HepG2 (cell line): ENCODE results near the gene NR2F1. TPM values are rescaled to one million over a fixed set of nuclear protein-coding genes. Genes with fewer than 3 reads are reported as not detected.

Experiments
- ATAC-seq: fragments of 200-7000 bp; cut with Tn5 transposase; 3 replicates; pipeline ENCODE4 v1.9.1; 2020; ENCODE audit warnings: mild to moderate bottlenecking, moderate library complexity
- BruUV-seq: library from RNA; stranded (reverse); fragments of 400-500 nt; replicated peaks from 2 replicates; lab custom pipeline; 2021; lab: Mats Ljungman, UMichigan
- CTCF ChIA-PET: fragments of 300-600 bp; formaldehyde crosslinking; extraction: SDS; loops from one replicate; lab custom pipeline; 2021; ENCODE audit warnings: low total read pairs, inconsistent platforms, low intra/inter-chr PET ratio; lab: Yijun Ruan, JAX
- POLR2A ChIA-PET: fragments of 350-600 bp; sonication (Branson Sonifier 250); formaldehyde crosslinking; loops from one replicate; lab custom pipeline; 2020; ENCODE audit warnings: antibody characterized with exemption, inconsistent platforms; lab: Yijun Ruan, JAX
- DNase-seq: peaks from one replicate; pipeline ENCODE4 v3.0.0-alpha.2; 2015; ENCODE audit warnings: low spot score
- FAIRE-seq: peaks from 3 replicates; lab custom pipeline; 2011; peaks lifted over from hg19 to GRCh38; lab: Jason Lieb, UNC
- H2AFZ ChIP-seq: one replicate; pipeline ENCODE4 v1.6.1; 2011; ENCODE audit warnings: low read length, inconsistent platforms
- H3K27ac ChIP-seq: fragments of 300-600 bp; 3 replicates; pipeline ENCODE4 v1.8.0; 2011; ENCODE audit warnings: mixed run types, mild to moderate bottlenecking, mixed read lengths, low read length, inconsistent platforms; ENCODE audit not compliant: insufficient read depth; ENCODE audit errors: extremely low read length
- H3K27me3 ChIP-seq, 2 experiments: fragments of 200-600 bp in 1 of 2; 2 replicates in 1 of 2; 3 replicates in 1 of 2; pipeline versions ENCODE4 v1.6.0 to v1.8.0; 2011; ENCODE audit warnings: low read length in 2 of 2, mild to moderate bottlenecking in 2 of 2, moderate library complexity in 2 of 2, inconsistent platforms in 1 of 2; ENCODE audit not compliant: insufficient read depth in 2 of 2, control insufficient read depth in 1 of 2
- H3K36me3 ChIP-seq, 2 experiments: fragments of 200-600 bp in 1 of 2; replicated peaks in 1 of 2; 2 replicates in 1 of 2; 3 replicates in 1 of 2; pipeline versions ENCODE4 v1.5.1 to v1.8.0; 2011; ENCODE audit warnings: low read length in 2 of 2, inconsistent platforms in 1 of 2; ENCODE audit not compliant: insufficient read depth in 2 of 2, control insufficient read depth in 1 of 2
- H3K4me1 ChIP-seq: 2 replicates; pipeline ENCODE4 v1.5.1; 2012; ENCODE audit warnings: low read length, inconsistent platforms; ENCODE audit not compliant: insufficient read depth
- H3K4me2 ChIP-seq: 2 replicates; pipeline ENCODE4 v1.6.0; 2011; ENCODE audit warnings: low read depth, low read length, inconsistent platforms
- H3K4me3 ChIP-seq, 3 experiments: fragments of 200-600 bp in 1 of 3; sonication (generic), shearing (Covaris generic) in 1 of 3; replicated peaks in 1 of 3; 2 replicates each; pipeline ENCODE4 v1.5.1; 2011 to 2016; ENCODE audit warnings: low read length in 3 of 3, inconsistent platforms in 2 of 3, low read depth in 2 of 3, mild to moderate bottlenecking in 2 of 3, control low read depth in 1 of 3, mixed read lengths in 1 of 3; ENCODE audit not compliant: insufficient read depth in 1 of 3
- H3K79me2 ChIP-seq: one replicate; pipeline ENCODE4 v1.6.1; 2011; ENCODE audit warnings: low read length, inconsistent platforms; ENCODE audit not compliant: insufficient read depth
- H3K9ac ChIP-seq: 2 replicates; pipeline ENCODE4 v1.6.0; 2011; ENCODE audit warnings: mild to moderate bottlenecking, low read depth, low read length, inconsistent platforms; ENCODE audit not compliant: insufficient read depth
- H3K9me3 ChIP-seq: 2 replicates; pipeline ENCODE4 v1.5.1; 2012; ENCODE audit warnings: mild to moderate bottlenecking, low read length
- H4K20me1 ChIP-seq: 2 replicates; pipeline ENCODE4 v1.6.0; 2011; ENCODE audit warnings: inconsistent platforms, mild to moderate bottlenecking, low read length, moderate library complexity; ENCODE audit not compliant: insufficient read depth
- CEBPG ChIP-seq: IDR thresholded peaks from 2 replicates; pipeline ENCODE4 v1.6.1; 2016
- EZH2 ChIP-seq: conservative IDR thresholded peaks from 2 replicates; pipeline ENCODE4 v1.6.1; 2012; ENCODE audit warnings: mild to moderate bottlenecking, low read depth, low read length, moderate library complexity
- HES4 ChIP-seq: sonication (generic); formaldehyde crosslinking; IDR thresholded peaks from 2 replicates; pipeline ENCODE4 v1.9.0; 2021; ENCODE audit warnings: mild to moderate bottlenecking, missing genetic modification reagents, borderline replicate concordance
- HNRNPLL ChIP-seq: fragments of 200-400 bp; formaldehyde crosslinking; IDR thresholded peaks from 2 replicates; pipeline ENCODE4 v1.6.1; 2017; ENCODE audit warnings: mild to moderate bottlenecking, low read depth, low read length; ENCODE audit not compliant: poor library complexity, severe bottlenecking
- TSC22D2 ChIP-seq: sonication (generic); formaldehyde crosslinking; IDR thresholded peaks from 2 replicates; pipeline ENCODE4 v1.5.1; 2020; ENCODE audit warnings: missing genetic modification reagents, mild to moderate bottlenecking, borderline replicate concordance
- ZBTB8A ChIP-seq: sonication (generic); formaldehyde crosslinking; IDR thresholded peaks from 2 replicates; pipeline ENCODE4 v1.4.0; 2020; ENCODE audit warnings: mild to moderate bottlenecking, low read depth, missing genetic modification reagents, borderline replicate concordance
- WGBS: methylation state at CpG from one replicate; pipeline ENCODE4 v1.1.6; 2017; ENCODE audit warnings: low lambda C conversion rate; 5-methylcytosine and 5-hydroxymethylcytosine counted together
- in situ Hi-C: cut with HindIII; loops from 2 replicates; pipeline ENCODE4 v1.10.0; 2017; ENCODE audit warnings: low pct_unique_long_range_greater_than_20kb; ENCODE audit not compliant: extremely low pct_ligation_motif_present
- intact Hi-C: fragments of 100-400 bp; cut with micrococcal nuclease; formaldehyde crosslinking; loops from one replicate; pipeline ENCODE4 v1.10.0; 2022; ENCODE audit not compliant: unreplicated experiment
- polyA plus RNA-seq, 8 experiments: library from polyadenylated mRNA; depleted of rRNA in 3 of 8; stranded (reverse) in 7 of 8; unstranded in 1 of 8; fragments of >200 nt; fragmentation: Illumina TruSeq in 4 of 8; extraction: Trizol in 4 of 8; gene quantifications; 2 replicates each; pipeline versions ENCODE4 v1.2.1 to v1.2.3, GENCODE V29; 2011 to 2016; ENCODE audit warnings: low read depth in 4 of 8, missing spikeins in 1 of 8, mixed read lengths in 1 of 8; ENCODE audit not compliant: insufficient read depth in 1 of 8
- total RNA-seq, 5 experiments: library from RNA; depleted of rRNA; stranded (reverse); fragments of >200 nt; fragmentation: Illumina TruSeq; extraction: Trizol; gene quantifications; 2 replicates each; pipeline ENCODE4 v1.2.3, GENCODE V29; 2016; ENCODE audit warnings: low read depth in 1 of 5
- TF ChIP-seq, protein P1 (sequence below): sonication (generic); formaldehyde crosslinking; IDR thresholded peaks from 2 replicates; pipeline ENCODE4 v1.4.0; 2020; ENCODE audit warnings: missing genetic modification reagents
- TF ChIP-seq, protein P2 (sequence below): sonication (generic); formaldehyde crosslinking; IDR thresholded peaks from 2 replicates; pipeline ENCODE4 v1.4.0; 2020; ENCODE audit warnings: mild to moderate bottlenecking, missing genetic modification reagents
- TF ChIP-seq, protein P3 (sequence below): sonication (generic); formaldehyde crosslinking; IDR thresholded peaks from 2 replicates; pipeline ENCODE4 v1.4.0; 2020; ENCODE audit warnings: mild to moderate bottlenecking, missing genetic modification reagents, borderline replicate concordance

The NR2F1 gene
- total and polyA plus RNA-seq, 2 of the 13 experiments (the other 11 are each of a cell fraction or from before 2014, with no cell fraction given): 17.1 to 59.7 TPM

DNA sequence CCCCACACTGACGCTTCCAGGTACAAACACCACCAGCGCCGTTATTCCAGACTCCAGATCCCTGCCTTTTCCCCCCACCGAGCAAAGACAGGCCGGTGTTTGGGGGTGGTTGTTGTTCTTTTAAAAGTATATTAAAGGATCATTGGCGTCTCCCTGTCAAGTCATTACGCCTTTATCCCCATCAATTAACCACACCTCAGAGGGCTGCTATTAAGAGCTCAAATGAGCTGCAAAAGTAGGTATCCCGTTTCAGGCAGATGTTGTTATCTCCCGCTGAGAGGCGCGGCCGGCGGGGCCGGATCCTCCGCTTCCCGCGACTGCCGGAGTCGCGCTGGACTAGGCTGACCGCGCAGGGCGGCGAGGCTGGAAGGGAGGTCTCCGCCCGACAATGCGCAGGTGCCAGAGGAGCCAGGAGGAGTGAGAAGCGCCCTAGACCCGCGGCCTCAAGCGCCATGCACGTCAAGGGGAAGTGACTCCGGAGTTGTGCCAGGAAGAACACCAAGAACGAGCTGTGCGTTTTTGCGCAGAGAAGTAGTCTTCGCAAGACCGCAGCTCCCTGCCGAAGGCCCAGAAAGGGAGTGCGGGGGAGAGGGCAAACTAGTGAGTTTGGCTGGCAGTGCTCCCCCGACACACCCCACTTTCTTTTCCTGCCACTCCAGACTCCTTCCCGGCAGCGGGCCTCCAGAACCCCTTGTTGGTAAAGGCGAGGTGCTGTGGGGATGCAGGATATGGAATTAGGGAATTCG is 10.2 kb upstream of the NR2F1 start:
- DNase-seq (no peak), ATAC-seq (peak; percentile 74), FAIRE-seq (no peak)
- Histone ChIP-seq H3K4me3 (peak overlapping the region in 2 of 3 experiments; percentile 19 to 56; a peak in 3 of 6 replicates), H3K27ac (no peak overlapping the region), H2AFZ (no peak overlapping the region), H3K27me3 (peaks cover 6 to 18% of the 10 kb centered on the region in 2 experiments; a peak in 4 of 5 replicates), H3K9ac (no peak overlapping the region), H4K20me1 (peaks cover 3% of the 10 kb centered on the region), H3K4me1 (peaks cover 14% of the 10 kb centered on the region), H3K79me2 (no peaks in the 10 kb centered on the region), H3K9me3 (no peaks in the 10 kb centered on the region), H3K36me3 (no peaks in the 10 kb centered on the region), H3K4me2 (peak overlapping the region; percentile 63)
- ChIA-PET POLR2A (interaction anchor here (1.3 kb wide), 1 partner anchor 10 kb away, joined by 3 read pairs; the partner anchor contains the start of gene NR2F1), CTCF (no interaction called here)
- 45% methylated on average over 34 of the region's 45 CpGs for WGBS
- BruUV-seq: no TSS peak
- no peak for TF ChIP-seq HES4 (CRISPR knock-in tag)
- 0 out of 2 replicates have a peak, but pooled peaks have one; percentile 47 for TF ChIP-seq EZH2
- TF ChIP-seq ZBTB8A (CRISPR knock-in tag): no peak
- TF ChIP-seq, protein P1, sequence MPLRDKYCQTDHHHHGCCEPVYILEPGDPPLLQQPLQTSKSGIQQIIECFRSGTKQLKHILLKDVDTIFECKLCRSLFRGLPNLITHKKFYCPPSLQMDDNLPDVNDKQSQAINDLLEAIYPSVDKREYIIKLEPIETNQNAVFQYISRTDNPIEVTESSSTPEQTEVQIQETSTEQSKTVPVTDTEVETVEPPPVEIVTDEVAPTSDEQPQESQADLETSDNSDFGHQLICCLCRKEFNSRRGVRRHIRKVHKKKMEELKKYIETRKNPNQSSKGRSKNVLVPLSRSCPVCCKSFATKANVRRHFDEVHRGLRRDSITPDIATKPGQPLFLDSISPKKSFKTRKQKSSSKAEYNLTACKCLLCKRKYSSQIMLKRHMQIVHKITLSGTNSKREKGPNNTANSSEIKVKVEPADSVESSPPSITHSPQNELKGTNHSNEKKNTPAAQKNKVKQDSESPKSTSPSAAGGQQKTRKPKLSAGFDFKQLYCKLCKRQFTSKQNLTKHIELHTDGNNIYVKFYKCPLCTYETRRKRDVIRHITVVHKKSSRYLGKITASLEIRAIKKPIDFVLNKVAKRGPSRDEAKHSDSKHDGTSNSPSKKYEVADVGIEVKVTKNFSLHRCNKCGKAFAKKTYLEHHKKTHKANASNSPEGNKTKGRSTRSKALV (CRISPR knock-in tag): peak; percentile 84; the same call in 1 of the 2 replicates
- peak; percentile 80 for TF ChIP-seq HNRNPLL
- TF ChIP-seq TSC22D2 (CRISPR knock-in tag): no peak
- TF ChIP-seq, protein P2, sequence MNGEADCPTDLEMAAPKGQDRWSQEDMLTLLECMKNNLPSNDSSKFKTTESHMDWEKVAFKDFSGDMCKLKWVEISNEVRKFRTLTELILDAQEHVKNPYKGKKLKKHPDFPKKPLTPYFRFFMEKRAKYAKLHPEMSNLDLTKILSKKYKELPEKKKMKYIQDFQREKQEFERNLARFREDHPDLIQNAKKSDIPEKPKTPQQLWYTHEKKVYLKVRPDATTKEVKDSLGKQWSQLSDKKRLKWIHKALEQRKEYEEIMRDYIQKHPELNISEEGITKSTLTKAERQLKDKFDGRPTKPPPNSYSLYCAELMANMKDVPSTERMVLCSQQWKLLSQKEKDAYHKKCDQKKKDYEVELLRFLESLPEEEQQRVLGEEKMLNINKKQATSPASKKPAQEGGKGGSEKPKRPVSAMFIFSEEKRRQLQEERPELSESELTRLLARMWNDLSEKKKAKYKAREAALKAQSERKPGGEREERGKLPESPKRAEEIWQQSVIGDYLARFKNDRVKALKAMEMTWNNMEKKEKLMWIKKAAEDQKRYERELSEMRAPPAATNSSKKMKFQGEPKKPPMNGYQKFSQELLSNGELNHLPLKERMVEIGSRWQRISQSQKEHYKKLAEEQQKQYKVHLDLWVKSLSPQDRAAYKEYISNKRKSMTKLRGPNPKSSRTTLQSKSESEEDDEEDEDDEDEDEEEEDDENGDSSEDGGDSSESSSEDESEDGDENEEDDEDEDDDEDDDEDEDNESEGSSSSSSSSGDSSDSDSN: peak; percentile 32; the same call in 1 of the 2 replicates
- no peak for TF ChIP-seq CEBPG (CRISPR knock-in tag)
- TF ChIP-seq, protein P3, sequence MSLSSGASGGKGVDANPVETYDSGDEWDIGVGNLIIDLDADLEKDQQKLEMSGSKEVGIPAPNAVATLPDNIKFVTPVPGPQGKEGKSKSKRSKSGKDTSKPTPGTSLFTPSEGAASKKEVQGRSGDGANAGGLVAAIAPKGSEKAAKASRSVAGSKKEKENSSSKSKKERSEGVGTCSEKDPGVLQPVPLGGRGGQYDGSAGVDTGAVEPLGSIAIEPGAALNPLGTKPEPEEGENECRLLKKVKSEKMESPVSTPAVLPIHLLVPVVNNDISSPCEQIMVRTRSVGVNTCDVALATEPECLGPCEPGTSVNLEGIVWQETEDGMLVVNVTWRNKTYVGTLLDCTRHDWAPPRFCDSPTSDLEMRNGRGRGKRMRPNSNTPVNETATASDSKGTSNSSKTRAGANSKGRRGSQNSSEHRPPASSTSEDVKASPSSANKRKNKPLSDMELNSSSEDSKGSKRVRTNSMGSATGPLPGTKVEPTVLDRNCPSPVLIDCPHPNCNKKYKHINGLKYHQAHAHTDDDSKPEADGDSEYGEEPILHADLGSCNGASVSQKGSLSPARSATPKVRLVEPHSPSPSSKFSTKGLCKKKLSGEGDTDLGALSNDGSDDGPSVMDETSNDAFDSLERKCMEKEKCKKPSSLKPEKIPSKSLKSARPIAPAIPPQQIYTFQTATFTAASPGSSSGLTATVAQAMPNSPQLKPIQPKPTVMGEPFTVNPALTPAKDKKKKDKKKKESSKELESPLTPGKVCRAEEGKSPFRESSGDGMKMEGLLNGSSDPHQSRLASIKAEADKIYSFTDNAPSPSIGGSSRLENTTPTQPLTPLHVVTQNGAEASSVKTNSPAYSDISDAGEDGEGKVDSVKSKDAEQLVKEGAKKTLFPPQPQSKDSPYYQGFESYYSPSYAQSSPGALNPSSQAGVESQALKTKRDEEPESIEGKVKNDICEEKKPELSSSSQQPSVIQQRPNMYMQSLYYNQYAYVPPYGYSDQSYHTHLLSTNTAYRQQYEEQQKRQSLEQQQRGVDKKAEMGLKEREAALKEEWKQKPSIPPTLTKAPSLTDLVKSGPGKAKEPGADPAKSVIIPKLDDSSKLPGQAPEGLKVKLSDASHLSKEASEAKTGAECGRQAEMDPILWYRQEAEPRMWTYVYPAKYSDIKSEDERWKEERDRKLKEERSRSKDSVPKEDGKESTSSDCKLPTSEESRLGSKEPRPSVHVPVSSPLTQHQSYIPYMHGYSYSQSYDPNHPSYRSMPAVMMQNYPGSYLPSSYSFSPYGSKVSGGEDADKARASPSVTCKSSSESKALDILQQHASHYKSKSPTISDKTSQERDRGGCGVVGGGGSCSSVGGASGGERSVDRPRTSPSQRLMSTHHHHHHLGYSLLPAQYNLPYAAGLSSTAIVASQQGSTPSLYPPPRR (CRISPR knock-in tag): no peak
- intact Hi-C loops (no loop called here), in situ Hi-C loops (no loop called here)
